PFSK-1 (cell line): ENCODE measurements around the gene FERMT1.

Source experiments
- FOXP2 ChIP-seq: optimal IDR thresholded peaks from 2 replicates; pipeline ENCODE3; 2011; ENCODE audit warnings: borderline replicate concordance, control low read depth, inconsistent platforms; ENCODE audit not compliant: insufficient read depth; ENCODE audit errors: extremely low read length, extremely low read depth
- POLR2AphosphoS5 ChIP-seq: IDR thresholded peaks from 2 replicates; pipeline ENCODE4 v1.6.1; 2012; ENCODE audit warnings: low read depth, mild to moderate bottlenecking, control low read depth, low read length, moderate library complexity
- SIN3A ChIP-seq: IDR thresholded peaks from 2 replicates; pipeline ENCODE4 v1.6.1; 2012; ENCODE audit warnings: mild to moderate bottlenecking, low read length, moderate library complexity, borderline replicate concordance; ENCODE audit not compliant: insufficient read depth
- TAF1 ChIP-seq: IDR thresholded peaks from 2 replicates; pipeline ENCODE4 v1.6.1; 2012; ENCODE audit warnings: low read length, control low read depth, borderline replicate concordance; ENCODE audit not compliant: insufficient read depth
- TF ChIP-seq, protein P1 (sequence below), 2 experiments: IDR thresholded peaks; 2 replicates each; pipeline versions ENCODE4 v1.6.1 to v1.8.0; 2011 to 2012; ENCODE audit warnings: low read depth in 2 of 2, low read length in 2 of 2, control low read depth in 1 of 2, inconsistent platforms in 1 of 2, mild to moderate bottlenecking in 1 of 2, moderate library complexity in 1 of 2; ENCODE audit not compliant: insufficient read depth in 1 of 2

Gene FERMT1

DNA sequence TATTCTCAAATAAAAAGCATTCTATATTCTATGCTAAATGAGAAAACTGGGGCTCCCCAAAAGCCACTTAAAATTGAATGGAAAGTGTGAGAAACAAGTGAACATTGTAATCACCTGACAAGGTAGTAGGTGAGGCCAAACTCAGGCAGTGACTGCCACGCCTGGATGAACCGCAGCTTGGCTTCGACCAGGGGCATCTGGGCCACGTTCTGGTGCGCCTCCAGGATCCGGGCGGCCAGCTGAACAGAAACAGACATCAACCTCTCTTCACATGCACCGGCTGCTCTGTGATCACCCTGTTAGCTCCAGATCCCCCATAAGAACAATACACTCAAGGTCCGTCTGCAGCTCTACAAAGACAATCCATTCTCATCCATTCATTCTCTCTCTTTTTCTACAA is 38.9 kb downstream of the FERMT1 start:
- TF ChIP-seq, protein P1, sequence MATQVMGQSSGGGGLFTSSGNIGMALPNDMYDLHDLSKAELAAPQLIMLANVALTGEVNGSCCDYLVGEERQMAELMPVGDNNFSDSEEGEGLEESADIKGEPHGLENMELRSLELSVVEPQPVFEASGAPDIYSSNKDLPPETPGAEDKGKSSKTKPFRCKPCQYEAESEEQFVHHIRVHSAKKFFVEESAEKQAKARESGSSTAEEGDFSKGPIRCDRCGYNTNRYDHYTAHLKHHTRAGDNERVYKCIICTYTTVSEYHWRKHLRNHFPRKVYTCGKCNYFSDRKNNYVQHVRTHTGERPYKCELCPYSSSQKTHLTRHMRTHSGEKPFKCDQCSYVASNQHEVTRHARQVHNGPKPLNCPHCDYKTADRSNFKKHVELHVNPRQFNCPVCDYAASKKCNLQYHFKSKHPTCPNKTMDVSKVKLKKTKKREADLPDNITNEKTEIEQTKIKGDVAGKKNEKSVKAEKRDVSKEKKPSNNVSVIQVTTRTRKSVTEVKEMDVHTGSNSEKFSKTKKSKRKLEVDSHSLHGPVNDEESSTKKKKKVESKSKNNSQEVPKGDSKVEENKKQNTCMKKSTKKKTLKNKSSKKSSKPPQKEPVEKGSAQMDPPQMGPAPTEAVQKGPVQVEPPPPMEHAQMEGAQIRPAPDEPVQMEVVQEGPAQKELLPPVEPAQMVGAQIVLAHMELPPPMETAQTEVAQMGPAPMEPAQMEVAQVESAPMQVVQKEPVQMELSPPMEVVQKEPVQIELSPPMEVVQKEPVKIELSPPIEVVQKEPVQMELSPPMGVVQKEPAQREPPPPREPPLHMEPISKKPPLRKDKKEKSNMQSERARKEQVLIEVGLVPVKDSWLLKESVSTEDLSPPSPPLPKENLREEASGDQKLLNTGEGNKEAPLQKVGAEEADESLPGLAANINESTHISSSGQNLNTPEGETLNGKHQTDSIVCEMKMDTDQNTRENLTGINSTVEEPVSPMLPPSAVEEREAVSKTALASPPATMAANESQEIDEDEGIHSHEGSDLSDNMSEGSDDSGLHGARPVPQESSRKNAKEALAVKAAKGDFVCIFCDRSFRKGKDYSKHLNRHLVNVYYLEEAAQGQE (IDR thresholded peaks at IDR 0.05; ENCODE audit: insufficient read depth in 1 of 2, low read depth in 2 of 2, low read length in 2 of 2) = no peak
- no peak for TF ChIP-seq SIN3A

DNA sequence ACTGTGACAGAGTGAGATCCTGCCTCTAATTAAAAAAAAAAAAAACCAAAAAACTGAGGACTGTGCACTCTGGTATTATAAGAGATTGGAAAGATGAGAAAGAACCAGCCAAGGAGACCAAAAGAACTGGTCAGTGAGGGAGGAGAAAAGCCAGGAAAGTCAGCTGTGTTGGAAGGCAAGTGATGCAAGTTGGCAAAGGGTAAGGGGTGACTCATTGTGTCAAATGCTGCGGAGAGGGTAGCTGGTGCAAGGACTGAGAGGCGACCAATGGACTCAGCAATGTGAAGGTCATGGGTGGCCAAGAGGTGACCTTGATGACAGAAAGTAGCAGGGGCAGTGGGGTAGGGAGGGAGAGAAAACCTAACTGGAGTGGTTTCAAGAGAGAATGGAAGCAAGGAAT is 41.6 kb downstream of the FERMT1 start:
- TF ChIP-seq FOXP2 (no peak), SIN3A (no peak), POLR2AphosphoS5 (no peak), TAF1 (no peak)
- TF ChIP-seq, protein P1 (IDR thresholded peaks at IDR 0.05; ENCODE audit: insufficient read depth in 1 of 2, low read depth in 2 of 2, low read length in 2 of 2) = no peak

DNA sequence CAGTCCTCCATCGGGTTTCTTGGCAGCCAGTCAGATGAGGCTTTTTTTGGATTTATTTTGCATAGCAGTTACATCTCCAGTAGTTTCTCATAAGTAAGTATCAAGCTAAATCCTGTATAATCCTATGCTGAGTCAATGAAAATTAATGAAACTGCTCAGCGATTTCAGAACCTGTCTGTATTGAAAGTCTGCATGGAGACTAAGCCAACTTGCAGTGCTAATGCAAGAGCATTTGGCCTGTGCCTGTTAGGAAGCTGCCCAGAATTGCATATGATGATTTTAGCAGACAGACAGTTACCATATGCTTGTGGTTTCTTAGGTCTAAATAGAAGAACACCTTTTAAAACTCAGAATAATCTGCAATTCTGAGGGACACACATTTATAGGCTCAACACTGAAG is 43.8 kb downstream of the FERMT1 start:
- no peak for TF ChIP-seq POLR2AphosphoS5
- no peak for TF ChIP-seq TAF1
- TF ChIP-seq, protein P1 (IDR thresholded peaks at IDR 0.05; ENCODE audit: insufficient read depth in 1 of 2, low read depth in 2 of 2, low read length in 2 of 2) = no peak
- TF ChIP-seq SIN3A = no peak
- TF ChIP-seq FOXP2 = no peak

DNA sequence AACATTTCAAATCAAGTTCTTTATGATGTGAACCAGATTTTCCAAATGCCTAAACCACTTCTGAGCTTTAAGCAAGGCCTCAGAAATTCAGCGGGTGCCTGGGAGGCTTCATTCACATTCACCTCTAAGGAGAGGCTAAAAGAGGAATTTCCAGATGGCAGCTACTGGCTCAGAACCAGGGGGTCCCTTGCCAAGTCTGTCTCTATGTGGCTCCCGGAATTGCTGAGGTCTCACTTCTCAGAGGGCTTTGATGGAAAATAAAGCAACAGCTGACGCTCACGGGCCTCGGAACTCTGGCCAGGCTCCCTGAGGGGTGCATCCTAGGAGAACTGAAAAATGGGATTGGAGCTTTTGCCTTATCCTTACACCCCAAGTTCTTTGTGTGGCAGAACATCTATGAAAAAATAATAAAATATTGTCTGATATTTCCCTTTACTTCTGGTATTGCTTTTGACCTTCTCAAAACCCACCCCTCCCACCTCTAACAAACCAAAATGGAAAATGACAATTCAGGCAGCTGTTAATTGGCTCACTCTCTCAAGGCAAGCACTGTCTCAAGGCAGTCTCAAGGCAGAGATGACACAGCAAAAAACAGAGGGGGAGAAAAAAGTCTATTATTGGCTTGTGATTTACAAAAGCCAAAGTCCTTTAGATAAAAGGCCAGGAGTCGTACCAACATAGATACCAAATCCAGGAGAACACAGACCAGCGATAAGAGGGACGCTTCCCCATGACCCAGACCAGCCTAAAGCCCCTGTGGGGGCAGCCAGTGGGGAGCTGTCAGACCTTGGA is 47.2 kb downstream of the FERMT1 start:
- TF ChIP-seq POLR2AphosphoS5 (no peak), FOXP2 (no peak), TAF1 (no peak), SIN3A (no peak)
- TF ChIP-seq, protein P1 (IDR thresholded peaks at IDR 0.05; ENCODE audit: insufficient read depth in 1 of 2, low read depth in 2 of 2, low read length in 2 of 2) = no peak

DNA sequence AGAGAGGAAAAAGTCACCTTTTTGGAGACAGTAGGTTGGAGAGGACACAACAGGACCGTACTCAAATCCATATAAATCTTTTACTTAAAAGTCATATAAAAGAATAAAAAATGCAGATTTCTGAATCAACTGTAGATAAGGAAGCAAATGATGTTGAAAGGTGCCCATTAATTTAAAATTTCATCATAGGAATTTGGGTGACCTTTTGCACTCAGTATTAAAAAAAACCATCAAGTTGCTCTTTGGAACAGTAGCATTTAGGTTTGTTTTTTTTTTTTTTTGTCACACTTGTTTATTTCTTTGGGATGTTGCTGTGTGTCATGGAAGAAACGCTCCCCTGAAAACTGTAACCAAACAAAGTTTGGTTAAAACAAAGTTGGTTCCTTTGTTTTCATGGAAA is 48.0 kb downstream of the FERMT1 start:
- TF ChIP-seq, protein P1 (IDR thresholded peaks at IDR 0.05; ENCODE audit: insufficient read depth in 1 of 2, low read depth in 2 of 2, low read length in 2 of 2) = no peak
- TF ChIP-seq TAF1 (no peak), POLR2AphosphoS5 (no peak), FOXP2 (no peak), SIN3A (no peak)
